ENCODE data around the gene METTL24.
"Not testable (repeated sequence)": the region's sequence is repeated elsewhere in the genome, so short reads cannot be mapped to it uniquely, and the experiment has no call there.

METTL24 gene

GRCh38 chr6:110307368-110307767 lies 50.8 kb downstream of the METTL24 start:
- H3K9me3 ChIP-seq, result no peaks in the 10 kb centered on the region
- TF ChIP-seq CTCF (IDR thresholded peaks at IDR 0.05), result no peak
- no peaks in the 10 kb centered on the region for H3K27me3 ChIP-seq

DNA sequence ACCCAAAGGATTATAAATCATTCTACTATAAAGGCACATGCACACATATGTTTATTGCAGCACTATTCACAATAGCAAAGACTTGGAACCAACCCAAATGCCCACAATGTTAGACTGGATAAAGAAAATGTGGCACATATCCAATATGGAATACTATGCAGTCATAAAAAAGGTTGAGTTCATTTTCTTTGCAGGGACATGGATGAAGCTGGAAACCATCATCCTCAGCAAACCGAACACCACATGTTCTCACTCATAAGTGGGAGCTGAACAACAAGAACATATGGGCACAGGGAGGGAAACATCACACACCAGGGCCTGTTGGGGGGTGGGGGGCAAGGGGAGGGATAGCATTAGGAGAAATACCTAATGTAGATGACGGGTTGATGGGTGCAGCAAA lies 52.3 kb downstream of the METTL24 start:
- peaks cover 3 to 20% of the 10 kb centered on the region in 2 experiments for H3K4me1 ChIP-seq (ENCODE audit: control insufficient read depth in 1 of 2, insufficient read depth in 1 of 2, low read depth in 1 of 2, low read length in 1 of 2)
- H3K9me3 ChIP-seq; H3K36me3 ChIP-seq; H3K27ac ChIP-seq; H3K27me3 ChIP-seq; H3K4me3 ChIP-seq (ENCODE audit: low read depth in 1 of 2, low read length in 1 of 2): not testable (repeated sequence)

More at GRCh38 chr6:110307368-110307767, 50.8 kb downstream of the METTL24 start:
- no peaks in the 10 kb centered on the region for H3K36me3 ChIP-seq
- H3K27ac ChIP-seq, result no peak overlapping the region
- H3K4me1 ChIP-seq (ENCODE audit: control insufficient read depth in 1 of 2, insufficient read depth in 1 of 2, low read depth in 1 of 2, low read length in 1 of 2), result peaks cover 3 to 20% of the 10 kb centered on the region in 2 experiments
- H3K4me3 ChIP-seq (ENCODE audit: low read depth in 1 of 2, low read length in 1 of 2), result no peak overlapping the region

GRCh38 chr6:110303692-110304091 lies 54.5 kb downstream of the METTL24 start:
- not testable (repeated sequence) for H3K27ac ChIP-seq; H3K27me3 ChIP-seq; H3K9me3 ChIP-seq; H3K4me3 ChIP-seq (ENCODE audit: low read depth in 1 of 2, low read length in 1 of 2); H3K36me3 ChIP-seq
- peaks cover 3 to 20% of the 10 kb centered on the region in 2 experiments for H3K4me1 ChIP-seq (ENCODE audit: control insufficient read depth in 1 of 2, insufficient read depth in 1 of 2, low read depth in 1 of 2, low read length in 1 of 2)

DNA sequence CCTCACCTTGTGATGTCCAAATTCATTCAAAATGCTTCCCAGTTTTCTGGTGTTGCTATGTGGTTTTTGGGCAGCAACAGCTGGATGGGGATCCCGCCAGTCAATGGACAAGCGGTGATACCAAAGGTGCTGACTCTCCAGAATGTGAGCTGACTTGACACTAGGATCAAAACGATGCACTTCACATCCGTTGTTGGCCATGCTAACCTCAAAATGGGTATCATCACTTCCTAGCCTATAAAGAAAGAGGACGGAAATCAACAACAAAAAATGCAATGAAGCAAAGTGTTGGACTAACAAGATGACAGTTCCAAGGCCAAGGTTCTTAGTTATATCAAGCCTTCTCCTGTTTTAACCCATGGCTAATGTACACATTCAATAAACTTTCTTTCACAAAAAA lies 59.2 kb downstream of the METTL24 start:
- Histone ChIP-seq H3K9me3 (no peaks in the 10 kb centered on the region), H3K27me3 (no peaks in the 10 kb centered on the region), H3K27ac (no peak overlapping the region), H3K36me3 (no peaks in the 10 kb centered on the region), H3K4me1 (ENCODE audit: control insufficient read depth in 1 of 2, insufficient read depth in 1 of 2, low read depth in 1 of 2, low read length in 1 of 2) (no peaks in the 10 kb centered on the region), H3K4me3 (ENCODE audit: low read depth in 1 of 2, low read length in 1 of 2) (no peak overlapping the region)
- no peak for TF ChIP-seq CTCF (IDR thresholded peaks at IDR 0.05)

DNA sequence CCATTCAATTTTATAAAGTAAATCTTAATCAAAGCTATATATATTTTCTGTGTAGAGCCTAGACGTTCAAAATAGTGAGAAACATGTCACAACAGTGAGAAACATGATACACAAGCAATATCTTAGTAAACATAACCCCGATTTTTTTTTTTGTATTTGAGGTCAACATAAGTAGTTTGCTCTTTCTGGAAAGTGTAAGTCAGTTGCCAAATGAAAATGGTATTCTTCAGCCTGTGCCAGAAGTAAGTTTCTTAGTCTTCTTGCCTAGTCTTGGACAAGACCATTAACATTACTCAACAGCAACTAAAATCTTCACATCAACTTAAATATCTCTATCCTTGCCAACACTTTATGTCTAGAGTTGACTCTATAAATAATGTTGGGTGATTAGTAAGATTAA lies 59.7 kb downstream of the METTL24 start:
- no peaks in the 10 kb centered on the region for H3K27me3 ChIP-seq
- no peaks in the 10 kb centered on the region for H3K4me1 ChIP-seq (ENCODE audit: control insufficient read depth in 1 of 2, insufficient read depth in 1 of 2, low read depth in 1 of 2, low read length in 1 of 2)
- no peak overlapping the region for H3K4me3 ChIP-seq (ENCODE audit: low read depth in 1 of 2, low read length in 1 of 2)
- H3K36me3 ChIP-seq, result no peaks in the 10 kb centered on the region
- no peaks in the 10 kb centered on the region for H3K9me3 ChIP-seq
- H3K27ac ChIP-seq, result no peak overlapping the region
- no peak for TF ChIP-seq CTCF (IDR thresholded peaks at IDR 0.05)

- TF ChIP-seq CTCF (IDR thresholded peaks at IDR 0.05), result no peak
- no peaks in the 10 kb centered on the region for H3K36me3 ChIP-seq
- no peak overlapping the region for H3K4me3 ChIP-seq (ENCODE audit: low read depth in 1 of 2, low read length in 1 of 2)
- H3K27ac ChIP-seq, result no peak overlapping the region
- H3K4me1 ChIP-seq (ENCODE audit: control insufficient read depth in 1 of 2, insufficient read depth in 1 of 2, low read depth in 1 of 2, low read length in 1 of 2), result no peaks in the 10 kb centered on the region
- no peaks in the 10 kb centered on the region for H3K9me3 ChIP-seq
- H3K27me3 ChIP-seq, result no peaks in the 10 kb centered on the region
Measured at GRCh38 chr6:110296241-110297025, 61.7 kb downstream of the METTL24 start.
